Epithelial cell of esophagus (primary cell): ENCODE data around the gene MPV17L2.
"Not testable (repeated sequence)": the region's sequence is repeated elsewhere in the genome, so short reads cannot be mapped to it uniquely, and the experiment has no call there.

Source experiments
- DNase-seq: peaks from one replicate; pipeline ENCODE4 v3.0.0; 2010; ENCODE audit warnings: low read depth
- H3K4me3 ChIP-seq: 2 replicates; pipeline ENCODE4 v1.5.1; 2011; ENCODE audit warnings: mild to moderate bottlenecking, low read length, control low read depth
- TF ChIP-seq, protein P1 (sequence below): IDR thresholded peaks from 2 replicates; pipeline ENCODE4 v1.5.1; 2011; ENCODE audit warnings: low read depth, mild to moderate bottlenecking, low read length, control low read depth, inconsistent platforms; ENCODE audit not compliant: insufficient read depth; ENCODE audit errors: missing control alignments

The MPV17L2 gene

DNA sequence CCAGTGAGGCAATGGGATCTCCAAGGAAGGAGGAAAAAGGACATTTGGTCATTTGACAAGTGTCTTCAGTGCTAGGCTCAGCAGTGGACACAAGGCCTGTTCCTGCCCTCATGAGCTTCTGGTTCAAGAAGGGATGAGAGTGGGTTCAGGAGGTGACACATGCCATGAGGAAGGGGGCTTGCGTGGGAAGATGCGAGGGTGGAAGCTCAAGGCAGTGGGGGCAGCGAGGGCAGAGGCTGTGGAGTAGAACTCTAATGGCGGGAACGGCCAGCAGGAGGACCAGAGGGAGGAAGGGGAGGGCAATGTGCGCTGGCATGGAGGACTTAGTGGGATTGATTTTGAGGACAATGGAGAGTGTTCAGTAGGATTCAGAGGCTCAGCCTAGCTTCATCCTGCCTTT lies 36.8 kb upstream of the MPV17L2 start:
- H3K4me3 ChIP-seq, result no peak overlapping the region
- no peak for DNase-seq
- TF ChIP-seq, protein P1, sequence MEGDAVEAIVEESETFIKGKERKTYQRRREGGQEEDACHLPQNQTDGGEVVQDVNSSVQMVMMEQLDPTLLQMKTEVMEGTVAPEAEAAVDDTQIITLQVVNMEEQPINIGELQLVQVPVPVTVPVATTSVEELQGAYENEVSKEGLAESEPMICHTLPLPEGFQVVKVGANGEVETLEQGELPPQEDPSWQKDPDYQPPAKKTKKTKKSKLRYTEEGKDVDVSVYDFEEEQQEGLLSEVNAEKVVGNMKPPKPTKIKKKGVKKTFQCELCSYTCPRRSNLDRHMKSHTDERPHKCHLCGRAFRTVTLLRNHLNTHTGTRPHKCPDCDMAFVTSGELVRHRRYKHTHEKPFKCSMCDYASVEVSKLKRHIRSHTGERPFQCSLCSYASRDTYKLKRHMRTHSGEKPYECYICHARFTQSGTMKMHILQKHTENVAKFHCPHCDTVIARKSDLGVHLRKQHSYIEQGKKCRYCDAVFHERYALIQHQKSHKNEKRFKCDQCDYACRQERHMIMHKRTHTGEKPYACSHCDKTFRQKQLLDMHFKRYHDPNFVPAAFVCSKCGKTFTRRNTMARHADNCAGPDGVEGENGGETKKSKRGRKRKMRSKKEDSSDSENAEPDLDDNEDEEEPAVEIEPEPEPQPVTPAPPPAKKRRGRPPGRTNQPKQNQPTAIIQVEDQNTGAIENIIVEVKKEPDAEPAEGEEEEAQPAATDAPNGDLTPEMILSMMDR, result no peak

DNA sequence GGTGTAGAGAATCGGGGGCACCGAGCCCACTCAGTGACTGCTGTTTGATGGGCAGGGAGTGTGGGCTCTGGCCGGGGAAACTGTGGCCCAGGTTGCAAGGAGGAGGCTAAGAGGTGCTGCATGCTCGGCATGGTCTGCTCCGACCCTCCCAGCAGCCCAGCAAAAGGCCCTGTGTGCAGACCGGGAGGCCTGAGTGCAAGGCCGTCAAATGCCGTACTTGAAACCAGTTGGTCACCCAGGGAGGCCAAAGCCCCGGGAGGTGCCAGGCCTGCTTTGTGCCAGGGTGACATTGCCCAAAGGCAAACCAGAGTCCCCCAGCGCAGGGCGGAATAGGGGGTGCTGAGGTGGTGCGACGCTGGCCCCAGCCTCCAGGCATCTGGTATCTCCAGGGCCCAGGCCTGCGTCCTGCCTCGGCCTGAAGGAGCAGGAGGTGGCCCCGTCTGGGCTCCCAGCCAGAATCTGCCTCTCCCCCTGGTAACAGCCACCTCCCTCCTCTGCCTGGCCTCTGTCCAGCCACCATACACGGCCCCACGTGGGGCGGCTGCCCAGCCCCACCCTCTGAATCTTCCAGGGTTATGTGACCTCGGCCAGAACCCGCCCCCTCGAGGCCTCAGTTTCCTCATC lies 36.1 kb upstream of the MPV17L2 start:
- no peak overlapping the region for H3K4me3 ChIP-seq
- peak; percentile 91 for DNase-seq
- TF ChIP-seq, protein P1, result no peak

DNA sequence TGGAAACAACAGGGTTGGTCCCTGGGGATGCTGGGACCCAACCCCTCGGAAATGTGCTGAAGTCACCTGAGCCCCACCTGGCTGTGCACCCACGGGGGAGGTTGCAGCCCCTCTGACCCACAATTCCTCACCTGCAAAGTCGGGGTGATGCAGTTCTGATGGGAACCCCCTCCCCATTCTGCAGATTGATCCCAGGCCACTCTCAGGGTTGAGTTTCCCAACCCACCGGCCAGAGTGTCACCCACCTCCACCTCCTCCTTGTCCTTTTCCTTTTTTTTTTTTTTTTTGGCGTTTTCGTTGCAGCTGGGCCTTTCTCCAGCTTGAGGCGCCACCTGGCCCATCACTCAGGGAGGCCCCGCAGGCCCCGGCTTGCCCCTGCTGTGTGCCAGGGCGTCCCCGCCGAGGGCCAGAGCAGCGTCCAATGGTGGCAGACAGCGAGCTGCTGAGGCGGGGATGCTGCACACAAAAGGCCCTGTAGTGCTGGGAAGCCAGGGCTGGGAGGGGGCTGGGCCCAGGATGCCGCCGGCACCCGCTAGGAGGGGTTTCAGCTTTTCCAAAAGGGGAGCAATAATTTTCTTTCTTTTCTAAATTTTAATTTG lies 35.5 kb upstream of the MPV17L2 start:
- no peak overlapping the region for H3K4me3 ChIP-seq
- DNase-seq, result peak; percentile 84
- TF ChIP-seq, protein P1, result no peak

DNA sequence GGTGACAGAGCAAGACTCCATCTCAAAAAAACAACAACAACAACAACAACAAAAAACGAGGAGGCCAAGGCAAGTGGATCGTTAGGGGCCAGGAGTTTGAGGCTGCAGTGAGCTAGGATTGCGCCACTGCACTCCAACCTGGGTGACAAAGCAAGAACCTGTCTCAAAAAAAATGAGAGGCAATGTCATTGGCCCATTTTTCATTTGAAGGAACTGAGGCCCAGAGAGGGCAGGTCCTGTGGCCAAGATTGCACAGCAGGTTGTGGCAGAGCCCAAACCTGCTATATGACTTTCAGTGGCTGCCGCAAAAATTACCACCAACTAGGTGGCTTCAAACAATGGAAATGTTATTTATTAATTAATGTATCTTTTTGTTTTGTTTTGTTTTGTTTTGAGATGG lies 34.6 kb upstream of the MPV17L2 start:
- TF ChIP-seq, protein P1, result no peak
- no peak for DNase-seq
- H3K4me3 ChIP-seq, result no peak overlapping the region

DNA sequence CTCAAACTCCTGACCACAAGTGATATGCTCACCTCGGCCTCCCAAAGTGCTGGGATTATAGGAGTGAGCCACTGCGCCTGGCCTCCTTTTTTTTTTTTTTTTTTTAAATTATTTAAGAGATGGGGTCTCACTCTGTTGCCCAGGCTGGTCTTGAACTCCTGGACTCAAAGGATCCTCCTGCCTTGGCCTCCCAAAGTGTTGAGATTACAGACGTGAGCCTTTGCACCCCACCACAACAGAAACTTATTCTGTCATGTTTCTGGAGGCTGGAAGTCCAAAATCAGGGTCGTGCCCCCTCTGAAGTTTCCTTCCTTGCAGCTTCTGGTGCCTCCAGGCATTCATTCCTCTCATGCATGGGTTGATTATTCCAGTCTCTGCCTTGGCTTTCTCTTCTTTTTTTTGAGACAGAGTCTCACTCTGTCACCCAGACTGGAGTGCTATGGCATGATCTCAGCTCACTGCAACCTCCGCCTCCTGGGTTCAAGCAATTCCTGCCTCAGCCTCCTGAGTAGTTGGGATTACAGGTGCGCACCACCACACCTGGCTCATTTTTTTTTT lies 33.9 kb upstream of the MPV17L2 start:
- not testable (repeated sequence) for DNase-seq, H3K4me3 ChIP-seq

DNA sequence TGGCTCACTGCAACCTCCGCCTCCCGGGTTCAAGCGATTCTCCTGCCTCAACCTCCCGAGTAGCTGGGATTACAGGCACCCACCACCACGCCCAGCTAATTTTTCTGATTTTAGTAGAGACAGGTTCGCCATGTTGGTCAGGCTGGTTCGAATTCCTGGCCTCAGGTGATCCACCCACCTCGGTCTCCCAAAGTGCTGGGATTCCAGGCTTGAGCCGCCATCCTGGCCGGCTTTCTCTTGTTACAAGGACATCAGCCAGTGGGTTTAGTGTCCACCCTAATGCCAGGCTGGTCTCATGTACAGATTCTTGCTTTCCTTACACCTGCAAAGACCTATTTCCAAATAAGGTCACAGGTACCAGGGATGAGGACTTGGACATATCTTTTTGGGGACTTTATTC lies 33.2 kb upstream of the MPV17L2 start:
- TF ChIP-seq, protein P1, result no peak
- no peak for DNase-seq
- no peak overlapping the region for H3K4me3 ChIP-seq

DNA sequence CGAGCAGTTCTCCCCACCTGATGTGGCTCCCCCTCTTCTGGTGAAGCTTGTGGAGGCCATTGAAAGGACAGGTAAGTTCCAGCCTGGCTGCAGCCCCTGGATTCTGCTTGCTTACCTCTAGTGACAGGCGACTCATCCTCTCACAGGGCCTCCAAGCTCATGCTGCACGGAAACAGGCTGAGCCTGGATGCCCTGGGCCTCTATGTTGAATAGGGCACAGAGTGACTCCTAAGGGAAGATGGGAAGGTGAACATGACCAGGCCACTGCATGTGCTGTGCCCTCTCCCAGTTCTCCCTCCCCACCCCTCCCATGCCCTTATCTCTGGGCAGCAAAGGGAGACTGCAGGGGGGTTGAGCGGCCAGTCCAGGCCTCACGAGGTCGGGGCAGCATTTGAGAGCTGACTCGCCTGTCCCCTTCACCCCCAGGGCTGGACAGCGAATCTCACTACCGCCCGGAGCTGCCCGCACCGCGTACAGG lies 32.5 kb upstream of the MPV17L2 start:
- DNase-seq, result no peak
- TF ChIP-seq, protein P1, result no peak
- H3K4me3 ChIP-seq, result peak overlapping the region; percentile 13
